Heart left ventricle (tissue), 16 donors: ENCODE data around the gene DNAH17. TPM values are rescaled to one million over a fixed set of nuclear protein-coding genes. Genes with fewer than 3 reads are reported as not detected.

Experiments
- ATAC-seq, 4 donors: fragments of 200-7000 bp; cut with Tn5 transposase; one replicate each; pipeline ENCODE4 v1.9.1; 2020 to 2022; ENCODE audit warnings: moderate library complexity in 4 of 4, mild to moderate bottlenecking in 3 of 4, moderate number of reproducible peaks in 1 of 4
- DNase-seq, 5 donors: peaks; one replicate each; pipeline ENCODE4 v3.0.0-alpha.2; 2020
- H3K27ac ChIP-seq, 12 donors: fragments of 200-600 bp; sonication (generic) in 4 of 12; one replicate each; pipeline versions ENCODE4 v1.5.0 to v1.8.0; 2016 to 2022; ENCODE audit warnings: mild to moderate bottlenecking in 2 of 12
- H3K27me3 ChIP-seq, 9 donors: fragments of 200-600 bp; sonication (generic) in 2 of 9; one replicate each; pipeline versions ENCODE4 v1.5.1 to v1.8.0; 2016 to 2022; ENCODE audit warnings: mild to moderate bottlenecking in 3 of 9
- H3K36me3 ChIP-seq, 9 donors: fragments of 200-600 bp; sonication (generic) in 2 of 9; one replicate each; pipeline versions ENCODE4 v1.5.0 to v1.8.0; 2018 to 2022; ENCODE audit warnings: mild to moderate bottlenecking in 2 of 9
- H3K4me1 ChIP-seq, 12 donors: fragments of 200-600 bp; sonication (generic) in 4 of 12; one replicate each; pipeline versions ENCODE4 v1.5.0 to v1.8.0; 2016 to 2022; ENCODE audit warnings: mild to moderate bottlenecking in 3 of 12
- H3K4me3 ChIP-seq, 12 donors: fragments of 200-600 bp; sonication (generic) in 4 of 12; one replicate each; pipeline versions ENCODE4 v1.5.0 to v1.8.0; 2017 to 2022; ENCODE audit warnings: mild to moderate bottlenecking in 9 of 12, moderate library complexity in 4 of 12
- H3K9me3 ChIP-seq, 12 donors: fragments of 200-600 bp; sonication (generic) in 4 of 12; one replicate each; pipeline versions ENCODE4 v1.5.0 to v1.8.0; 2016 to 2022; ENCODE audit warnings: mild to moderate bottlenecking in 1 of 12
- POLR2A ChIP-seq, 2 donors: fragments of 450-650 bp; IDR thresholded peaks; one replicate each; pipeline ENCODE4 v1.6.1; 2017; ENCODE audit warnings: antibody characterized with exemption in 2 of 2, mild to moderate bottlenecking in 2 of 2, moderate library complexity in 2 of 2
- WGBS, 4 donors: extraction: QIAGEN DNeasy Blood & Tissue Kit in 2 of 4; methylation state at CpG; one replicate each; pipeline versions ENCODE4 v1.1.5 to v1.1.7; 2013 to 2018; 5-methylcytosine and 5-hydroxymethylcytosine counted together
- intact Hi-C, 10 donors: fragments of 100-400 bp; cut with DNase I; formaldehyde crosslinking; loops; one replicate each; pipeline versions ENCODE4 v1.11.1 to v1.14.2; 2022
- polyA plus RNA-seq, 2 donors: library from polyadenylated mRNA; stranded (reverse); fragments of 200-250 nt; gene quantifications; one replicate each; pipeline ENCODE4 v1.2.3, GENCODE V29; 2013
- total RNA-seq, 9 donors: library from RNA; depleted of rRNA in 2 of 9; stranded (reverse); fragments of >200 nt in 2 of 9; fragmentation: NEBNext Ultra II Directional in 3 of 9; extraction: Animal tissue kit (Norgen Biotek cat#: 25700) in 3 of 9; gene quantifications; one replicate each; pipeline versions ENCODE4 v1.1.0 to v1.2.4, GENCODE V29; 2016 to 2023
- TF ChIP-seq, protein P1 (sequence below), 12 donors: fragments of 200-600 bp; sonication (generic) in 4 of 12; IDR thresholded peaks; one replicate each; pipeline versions ENCODE4 v1.5.0 to v1.8.0; 2018 to 2022; ENCODE audit warnings: antibody characterized with exemption in 12 of 12, mild to moderate bottlenecking in 5 of 12
- donor health status: ischemic (EF 13 %, LVEDD 7.1; RV severe dilation, severe dysfunction).
- donor health status: healthy with polysubstance abuse.
- donor health status: DM: no; HTN: yes; CAD: no.
- donor health status: DM: no; HTN: no; CAD: no.
- donor health status: ischemic (EF 25% LVEDD 6.9; RV normal size, moderate dysfunction).
- donor health status: ischemic (EF 25% LVEDD 5.7; RV mildly dilated, moderate dysfunction).
- donor health status: healthy.
- donor health status: DM: yes; HTN: yes; CAD: no.
- donor health status: ischemic (EF 35%, LVEDD 5.7; RV mildly dilated, moderate dysfunction).
- donor health status: nonischemic (EF 11% LVEDD 7.7; RV severe dilation, severe dysfunction).
- donor health status: DM: yes; HTN: yes; CAD: no.
- donor health status: PGD.
- donor health status: ischemic (EF 29% LVEDD 5.4; RV normal size, mild dysfunction).
- donor health status: nonischemic (EF 23%, LVEDD 6.1; RV moderate dilation, normal function).

The DNAH17 gene
- total and polyA plus RNA-seq, 11 donors = 0.02 to 0.63 (median 0.17) TPM; not detected in 4

DNA sequence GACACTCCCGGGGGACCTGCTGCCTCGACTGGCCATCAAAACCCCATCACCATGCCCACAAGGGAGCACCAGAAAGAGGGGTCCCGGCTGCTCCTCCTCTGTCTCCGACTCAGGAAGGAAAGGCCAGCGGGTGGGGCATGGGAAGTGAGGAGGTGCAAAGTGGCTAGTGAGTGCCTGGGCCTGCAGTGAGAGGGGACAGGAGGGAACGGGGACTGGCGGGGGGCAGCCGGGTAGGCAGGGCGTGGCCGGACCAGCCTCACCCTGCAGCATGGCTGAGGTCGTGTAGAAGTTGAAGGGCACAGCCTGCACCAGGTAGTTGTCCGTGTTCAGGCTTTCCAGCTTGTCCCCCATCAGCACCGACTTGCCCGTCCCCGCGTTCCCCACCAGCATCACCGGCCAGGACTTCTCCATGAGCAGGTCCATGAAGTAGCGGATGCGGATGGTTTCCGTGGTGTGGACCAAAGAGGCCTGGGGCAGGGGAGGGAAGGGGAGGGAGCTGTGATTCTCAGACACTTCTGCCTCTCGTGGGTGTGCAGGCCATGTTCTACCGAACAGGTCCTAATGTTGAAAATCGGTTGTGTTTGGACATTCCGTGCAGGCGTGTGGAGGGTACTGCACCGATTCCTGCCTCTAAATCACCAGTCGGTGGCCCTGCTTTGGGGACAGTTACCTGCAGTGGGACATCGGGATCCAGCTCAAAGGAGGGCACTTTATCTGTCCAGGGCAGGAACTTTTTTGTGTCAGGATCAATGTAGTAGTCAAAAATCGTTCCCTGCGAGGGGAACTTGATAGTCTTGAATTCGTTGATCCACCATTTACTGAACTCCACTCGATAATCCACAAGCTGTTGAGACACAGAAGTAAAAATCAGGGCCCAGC lies 91.7 kb downstream of the DNAH17 start:
- DNase-seq (no peak), ATAC-seq (no peak)
- H3K27me3 ChIP-seq = peaks cover 0 to 28% (median 8%) of the 10 kb centered on the region in 9 donors
- H3K27ac ChIP-seq = no peak overlapping the region
- H3K36me3 ChIP-seq = no peaks in the 10 kb centered on the region
- intact Hi-C loops = no loop called here
- 68 to 86% (median 73%) methylated on average over 24 to 32 of the region's 32 CpGs for WGBS, 4 donors
- TF ChIP-seq, protein P1, sequence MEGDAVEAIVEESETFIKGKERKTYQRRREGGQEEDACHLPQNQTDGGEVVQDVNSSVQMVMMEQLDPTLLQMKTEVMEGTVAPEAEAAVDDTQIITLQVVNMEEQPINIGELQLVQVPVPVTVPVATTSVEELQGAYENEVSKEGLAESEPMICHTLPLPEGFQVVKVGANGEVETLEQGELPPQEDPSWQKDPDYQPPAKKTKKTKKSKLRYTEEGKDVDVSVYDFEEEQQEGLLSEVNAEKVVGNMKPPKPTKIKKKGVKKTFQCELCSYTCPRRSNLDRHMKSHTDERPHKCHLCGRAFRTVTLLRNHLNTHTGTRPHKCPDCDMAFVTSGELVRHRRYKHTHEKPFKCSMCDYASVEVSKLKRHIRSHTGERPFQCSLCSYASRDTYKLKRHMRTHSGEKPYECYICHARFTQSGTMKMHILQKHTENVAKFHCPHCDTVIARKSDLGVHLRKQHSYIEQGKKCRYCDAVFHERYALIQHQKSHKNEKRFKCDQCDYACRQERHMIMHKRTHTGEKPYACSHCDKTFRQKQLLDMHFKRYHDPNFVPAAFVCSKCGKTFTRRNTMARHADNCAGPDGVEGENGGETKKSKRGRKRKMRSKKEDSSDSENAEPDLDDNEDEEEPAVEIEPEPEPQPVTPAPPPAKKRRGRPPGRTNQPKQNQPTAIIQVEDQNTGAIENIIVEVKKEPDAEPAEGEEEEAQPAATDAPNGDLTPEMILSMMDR (IDR thresholded peaks at IDR 0.05) = no peak
- TF ChIP-seq POLR2A (IDR thresholded peaks at IDR 0.05) = no peak
- no peaks in the 10 kb centered on the region for H3K9me3 ChIP-seq
- no peak overlapping the region for H3K4me3 ChIP-seq
- H3K4me1 ChIP-seq = peaks cover 0 to 11% (median 0%) of the 10 kb centered on the region in 12 donors

DNA sequence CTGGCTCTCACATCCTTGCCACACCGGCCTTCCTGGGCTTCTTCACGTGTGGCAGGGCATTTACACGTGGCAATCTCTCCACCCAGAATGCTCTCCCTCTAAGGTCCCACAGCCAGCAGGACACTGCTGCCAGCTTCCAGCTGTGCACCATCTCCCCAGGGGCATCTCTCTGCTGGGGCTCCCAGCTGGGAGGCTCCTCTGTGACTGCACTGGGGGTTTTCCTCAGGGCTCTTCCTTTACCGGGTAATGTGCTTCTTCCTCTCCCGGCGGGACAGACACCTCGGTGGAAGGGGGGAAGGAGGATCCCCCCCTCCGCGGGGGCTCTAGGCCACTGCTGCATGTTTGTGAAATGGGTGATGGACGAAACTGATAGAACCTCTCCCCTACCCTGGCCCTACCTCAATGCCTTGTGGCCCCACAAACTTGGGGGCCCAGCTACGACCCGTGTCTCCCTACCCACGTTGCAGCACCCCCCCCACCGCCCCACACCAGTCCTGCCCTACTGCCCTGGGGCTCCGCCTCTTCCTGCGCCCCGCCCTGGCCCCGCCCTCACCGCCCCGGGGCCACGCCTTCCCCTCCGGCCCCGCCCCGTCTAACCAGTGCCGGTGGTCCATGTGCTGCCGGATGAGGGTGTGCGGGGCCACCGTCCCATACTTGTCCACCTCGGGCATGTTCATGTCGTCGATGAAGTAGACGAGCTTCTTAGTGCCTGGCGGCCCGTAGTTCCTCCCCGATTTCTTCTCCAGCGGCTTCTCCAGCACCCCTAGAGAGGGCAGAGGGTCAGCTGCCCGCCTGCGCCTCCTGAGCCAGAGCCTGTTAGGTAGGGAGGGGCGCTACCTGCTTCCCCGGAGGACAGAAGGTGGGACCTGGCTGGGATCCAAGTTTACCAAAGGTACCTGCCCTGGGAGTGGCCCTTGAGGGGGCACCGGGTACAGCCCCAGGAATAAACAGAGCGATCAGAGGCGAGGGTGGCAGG lies 92.6 kb downstream of the DNAH17 start:
- H3K4me1 ChIP-seq = peaks cover 0 to 11% (median 0%) of the 10 kb centered on the region in 12 donors
- H3K27ac ChIP-seq = no peak overlapping the region
- TF ChIP-seq, protein P1 (IDR thresholded peaks at IDR 0.05) = no peak
- TF ChIP-seq POLR2A (IDR thresholded peaks at IDR 0.05) = no peak
- no peaks in the 10 kb centered on the region for H3K36me3 ChIP-seq
- H3K9me3 ChIP-seq = no peaks in the 10 kb centered on the region
- peak; percentile 20 to 65 (median 42) for ATAC-seq
- DNase-seq = no peak
- intact Hi-C loops = no loop called here
- peaks cover 0 to 28% (median 8%) of the 10 kb centered on the region in 9 donors for H3K27me3 ChIP-seq
- peak overlapping the region in 4 of 12 donors; percentile 9 to 28 (median 20) for H3K4me3 ChIP-seq
- 11 to 24% (median 15%) methylated on average over 29 to 43 of the region's 43 CpGs for WGBS, 4 donors

DNA sequence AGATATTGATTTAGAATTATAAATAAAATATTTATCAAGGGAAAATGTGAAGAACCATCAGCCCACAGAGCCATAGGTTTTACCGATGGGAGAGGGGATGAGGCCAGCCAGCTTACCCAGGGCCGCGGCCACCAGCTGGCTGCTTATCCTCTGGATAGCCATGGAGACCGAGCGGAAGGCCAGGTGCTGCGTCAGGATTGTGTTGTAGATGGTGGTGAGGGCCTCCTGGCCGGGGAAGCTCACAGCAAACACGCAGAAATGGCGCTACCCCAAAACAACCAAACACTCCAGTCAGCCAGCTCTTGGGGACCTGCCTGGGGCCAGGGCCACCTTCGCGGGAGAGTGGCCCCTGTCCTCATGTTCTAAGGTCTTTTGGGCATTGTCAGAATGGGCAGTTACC lies 97.8 kb downstream of the DNAH17 start:
- TF ChIP-seq, protein P1 (IDR thresholded peaks at IDR 0.05) = no peak
- TF ChIP-seq POLR2A (IDR thresholded peaks at IDR 0.05) = no peak
- 92 to 96% (median 94%) methylated on average over 8 to 11 of the region's 11 CpGs for WGBS, 4 donors
- no peak overlapping the region for H3K4me3 ChIP-seq
- no peaks in the 10 kb centered on the region for H3K9me3 ChIP-seq
- ATAC-seq (no peak), DNase-seq (no peak)
- peaks cover 0 to 27% (median 4%) of the 10 kb centered on the region in 9 donors for H3K27me3 ChIP-seq
- H3K27ac ChIP-seq = no peak overlapping the region
- intact Hi-C loops = no loop called here
- peaks cover 0 to 4% (median 0%) of the 10 kb centered on the region in 12 donors for H3K4me1 ChIP-seq
- H3K36me3 ChIP-seq = no peaks in the 10 kb centered on the region
